ENCODE results near the gene CRELD2. TPM values are rescaled to one million over a fixed set of nuclear protein-coding genes. Genes with fewer than 3 reads are reported as not detected.

Gene CRELD2
- polyA plus RNA-seq, 3 donors: 20.3 to 33.2 (median 27.6) TPM

DNA sequence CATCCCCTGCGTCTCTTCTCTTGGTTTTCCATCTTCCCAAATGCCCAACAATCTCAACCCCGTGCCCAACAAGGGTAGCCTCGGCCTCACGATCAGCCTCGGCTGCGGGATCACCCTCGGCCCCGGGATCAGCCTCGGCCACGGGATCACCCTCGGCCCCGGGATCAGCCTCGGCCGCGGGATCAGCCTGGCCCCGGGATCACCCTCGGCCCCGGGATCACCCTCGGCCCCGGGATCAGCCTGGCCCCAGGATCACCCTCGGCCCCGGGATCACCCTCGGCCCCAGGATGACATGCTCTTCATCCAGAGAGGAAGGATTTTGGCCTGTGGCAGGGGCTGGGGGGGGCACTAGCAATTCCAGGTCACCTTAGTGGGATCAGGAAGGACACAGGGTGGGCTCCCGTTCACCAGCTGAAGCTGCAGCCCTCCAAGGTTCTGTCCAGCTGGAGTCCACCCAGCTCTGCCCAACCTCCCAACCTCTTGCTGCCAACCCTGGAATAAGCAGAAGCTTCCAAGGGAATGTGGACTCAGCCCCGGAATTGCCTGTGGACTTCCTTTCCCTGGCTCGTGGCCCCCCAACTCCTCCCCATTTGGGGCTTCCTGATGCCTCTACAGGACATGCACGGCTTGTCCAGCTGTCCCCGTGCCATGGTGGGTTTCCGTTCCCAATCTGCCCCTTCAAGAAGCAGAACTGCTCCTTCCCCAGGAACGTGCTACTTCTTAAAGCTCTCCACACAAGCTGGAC, 6.4 kb upstream of the CRELD2 start:
- no peak overlapping the region for H3K9ac ChIP-seq (ENCODE audit: insufficient read depth, low read length, poor library complexity, severe bottlenecking)
- H3K27me3 ChIP-seq (ENCODE audit: control insufficient read depth in 2 of 2, insufficient read depth in 2 of 2, low read length in 2 of 2): no peaks in the 10 kb centered on the region
- Mint-ChIP-seq H3K4me1 (peaks cover 5% of the 10 kb centered on the region), H3K9me3 (no peaks in the 10 kb centered on the region), H3K36me3 (peaks cover 48 to 60% of the 10 kb centered on the region in 2 donors), H3K27me3 (ENCODE audit: low read depth in 3 of 3) (peaks cover 0 to 3% (median 2%) of the 10 kb centered on the region in 3 donors), H3K4me3 (no peak overlapping the region), H3K27ac (peak overlapping the region in 1 of 7 donors; percentile 2)
- peaks cover 2 to 3% of the 10 kb centered on the region in 2 donors for H3K4me1 ChIP-seq (ENCODE audit: control insufficient read depth in 1 of 2, insufficient read depth in 2 of 2, low read length in 2 of 2)
- H3K36me3 ChIP-seq (replicated peaks in 1 of 2; ENCODE audit: control insufficient read depth in 1 of 2, insufficient read depth in 2 of 2, low read length in 2 of 2): peaks cover 36 to 62% of the 10 kb centered on the region in 2 donors
- H3K4me3 ChIP-seq (replicated peaks in 1 of 3; ENCODE audit: low read depth in 2 of 3, low read length in 3 of 3): no peak overlapping the region
- H3K4me2 ChIP-seq (replicated peaks; ENCODE audit: extremely low read depth, low read length, poor library complexity, severe bottlenecking): no peak overlapping the region
- no peaks in the 10 kb centered on the region for H3K9me3 ChIP-seq (replicated peaks in 1 of 2; ENCODE audit: control insufficient read depth in 1 of 2, insufficient read depth in 1 of 2, low read length in 2 of 2)
- TF ChIP-seq, protein P1, sequence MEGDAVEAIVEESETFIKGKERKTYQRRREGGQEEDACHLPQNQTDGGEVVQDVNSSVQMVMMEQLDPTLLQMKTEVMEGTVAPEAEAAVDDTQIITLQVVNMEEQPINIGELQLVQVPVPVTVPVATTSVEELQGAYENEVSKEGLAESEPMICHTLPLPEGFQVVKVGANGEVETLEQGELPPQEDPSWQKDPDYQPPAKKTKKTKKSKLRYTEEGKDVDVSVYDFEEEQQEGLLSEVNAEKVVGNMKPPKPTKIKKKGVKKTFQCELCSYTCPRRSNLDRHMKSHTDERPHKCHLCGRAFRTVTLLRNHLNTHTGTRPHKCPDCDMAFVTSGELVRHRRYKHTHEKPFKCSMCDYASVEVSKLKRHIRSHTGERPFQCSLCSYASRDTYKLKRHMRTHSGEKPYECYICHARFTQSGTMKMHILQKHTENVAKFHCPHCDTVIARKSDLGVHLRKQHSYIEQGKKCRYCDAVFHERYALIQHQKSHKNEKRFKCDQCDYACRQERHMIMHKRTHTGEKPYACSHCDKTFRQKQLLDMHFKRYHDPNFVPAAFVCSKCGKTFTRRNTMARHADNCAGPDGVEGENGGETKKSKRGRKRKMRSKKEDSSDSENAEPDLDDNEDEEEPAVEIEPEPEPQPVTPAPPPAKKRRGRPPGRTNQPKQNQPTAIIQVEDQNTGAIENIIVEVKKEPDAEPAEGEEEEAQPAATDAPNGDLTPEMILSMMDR (IDR thresholded peaks at IDR 0.05): no peak
- H3K27ac ChIP-seq (ENCODE audit: low read depth in 1 of 2, low read length in 2 of 2): no peak overlapping the region
- DNase-seq: no peak
- H3K79me2 ChIP-seq (ENCODE audit: insufficient read depth, low read length): peaks cover 8% of the 10 kb centered on the region
- WGBS (ENCODE audit: insufficient coverage): 94% methylated on average over 24 of the region's 30 CpGs
- H4K20me1 ChIP-seq (ENCODE audit: insufficient read depth, low read length): no peaks in the 10 kb centered on the region
- H2AFZ ChIP-seq (ENCODE audit: insufficient read depth, low read depth, low read length, poor library complexity, severe bottlenecking): no peak overlapping the region
- intact Hi-C loops (cut with micrococcal nuclease): no loop called here

DNA sequence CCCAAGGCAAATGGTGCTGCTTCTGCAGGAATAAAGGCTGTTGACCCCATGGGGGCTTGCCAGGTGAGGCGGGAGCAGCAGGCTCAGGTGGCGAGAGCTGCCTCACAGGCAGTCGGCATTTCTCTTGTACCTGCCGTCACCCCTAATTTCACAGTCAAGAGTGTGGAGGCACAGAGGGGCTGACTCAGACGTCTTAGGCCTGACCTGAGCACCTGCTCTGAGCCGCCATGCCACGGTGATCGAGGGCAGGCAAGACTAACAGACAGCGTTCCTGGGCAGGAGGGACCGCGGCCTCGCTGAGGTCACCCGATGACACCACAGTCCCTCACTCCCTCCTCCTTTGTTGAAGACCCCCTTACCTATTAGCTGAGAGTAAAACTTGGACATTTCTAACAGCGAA, 5.4 kb upstream of the CRELD2 start:
- Histone ChIP-seq H3K27ac (ENCODE audit: low read depth in 1 of 2, low read length in 2 of 2) (no peak overlapping the region), H3K27me3 (ENCODE audit: control insufficient read depth in 2 of 2, insufficient read depth in 2 of 2, low read length in 2 of 2) (no peaks in the 10 kb centered on the region), H3K36me3 (replicated peaks in 1 of 2; ENCODE audit: control insufficient read depth in 1 of 2, insufficient read depth in 2 of 2, low read length in 2 of 2) (peaks cover 28 to 52% of the 10 kb centered on the region in 2 donors), H2AFZ (ENCODE audit: insufficient read depth, low read depth, low read length, poor library complexity, severe bottlenecking) (no peak overlapping the region), H3K4me2 (replicated peaks; ENCODE audit: extremely low read depth, low read length, poor library complexity, severe bottlenecking) (no peak overlapping the region), H3K4me3 (replicated peaks in 1 of 3; ENCODE audit: low read depth in 2 of 3, low read length in 3 of 3) (no peak overlapping the region), H3K9ac (ENCODE audit: insufficient read depth, low read length, poor library complexity, severe bottlenecking) (no peak overlapping the region), H3K79me2 (ENCODE audit: insufficient read depth, low read length) (peaks cover 14% of the 10 kb centered on the region), H4K20me1 (ENCODE audit: insufficient read depth, low read length) (no peaks in the 10 kb centered on the region), H3K4me1 (ENCODE audit: control insufficient read depth in 1 of 2, insufficient read depth in 2 of 2, low read length in 2 of 2) (peaks cover 11 to 12% of the 10 kb centered on the region in 2 donors), H3K9me3 (replicated peaks in 1 of 2; ENCODE audit: control insufficient read depth in 1 of 2, insufficient read depth in 1 of 2, low read length in 2 of 2) (no peaks in the 10 kb centered on the region)
- no peak overlapping the region for H3K4me3 Mint-ChIP-seq
- H3K9me3 Mint-ChIP-seq: no peaks in the 10 kb centered on the region
- TF ChIP-seq, protein P1 (IDR thresholded peaks at IDR 0.05): no peak
- no peak overlapping the region for H3K27ac Mint-ChIP-seq
- H3K36me3 Mint-ChIP-seq: peaks cover 39 to 50% of the 10 kb centered on the region in 2 donors
- H3K27me3 Mint-ChIP-seq (ENCODE audit: low read depth in 3 of 3): peaks cover 0 to 3% (median 2%) of the 10 kb centered on the region in 3 donors
- WGBS (ENCODE audit: insufficient coverage): 93% methylated on average over 10 of the region's 14 CpGs
- DNase-seq: no peak
- H3K4me1 Mint-ChIP-seq: peaks cover 12% of the 10 kb centered on the region
- intact Hi-C loops (cut with micrococcal nuclease): no loop called here

All from CD14-positive monocyte (primary cell).